ENCODE measurements around the gene DEDD2.

DNA sequence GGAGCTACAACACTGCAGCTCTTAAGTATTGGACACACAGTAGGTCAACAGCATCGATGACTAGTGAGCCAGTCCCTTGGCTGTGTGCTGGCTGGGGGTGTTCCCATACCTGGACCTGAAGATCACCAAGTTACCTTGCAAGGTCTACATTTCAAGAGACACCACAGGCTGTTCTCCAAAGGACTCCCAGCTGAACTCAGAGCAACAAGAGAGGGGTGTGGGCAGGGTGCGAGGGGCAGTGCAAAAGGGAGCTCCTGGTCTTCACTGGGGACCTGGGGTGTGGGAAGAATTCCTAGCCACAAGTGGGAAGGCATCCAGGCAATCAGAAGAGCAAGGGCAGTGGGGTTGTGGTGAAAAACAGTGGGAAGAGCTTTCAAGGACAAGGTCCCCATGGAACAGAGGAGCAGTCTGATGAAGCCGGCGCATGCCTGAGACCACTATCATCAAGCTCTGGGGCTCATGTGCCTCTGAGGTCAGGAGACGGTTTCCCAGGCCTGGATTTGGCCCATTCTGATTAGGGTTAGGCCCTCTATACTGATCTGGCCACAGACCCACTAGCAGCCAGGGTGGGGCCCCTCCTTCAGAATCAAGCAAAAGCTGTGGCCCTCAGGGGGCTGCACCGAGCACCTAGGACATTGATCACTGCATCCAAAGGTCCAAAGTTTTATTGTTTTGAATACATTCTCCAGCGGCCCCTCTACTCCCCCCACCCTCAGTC, 29.6 kb upstream of the DEDD2 start:
- no peak for TF ChIP-seq CTCF (IDR thresholded peaks at IDR 0.05)
- no peak for TF ChIP-seq POLR2AphosphoS5 (IDR thresholded peaks at IDR 0.05; ENCODE audit: insufficient read depth in 1 of 2, low read depth in 1 of 2)
- TF ChIP-seq POLR2A (IDR thresholded peaks at IDR 0.05), result no peak
